Endothelial cell of umbilical vein (primary cell): ENCODE results near the gene CBLB. TPM values are rescaled to one million over a fixed set of nuclear protein-coding genes. Genes with fewer than 3 reads are reported as not detected.

Experiments used
- BruUV-seq: library from RNA; stranded (reverse); fragments of 400-500 nt; replicated peaks from 2 replicates; lab custom pipeline; 2021; lab: Mats Ljungman, UMichigan
- CTCF ChIA-PET: fragments of 300-600, 350-600 bp; sonication (Branson Sonifier 250); formaldehyde crosslinking; loops from one replicate; lab custom pipeline; 2021; ENCODE audit warnings: antibody characterized with exemption, inconsistent platforms; lab: Charles Lee
- POLR2A ChIA-PET: fragments of 300-600, 350-600 bp; sonication (Branson Sonifier 250); formaldehyde crosslinking; loops from one replicate; lab custom pipeline; 2021; ENCODE audit warnings: antibody characterized with exemption, inconsistent platforms; lab: Charles Lee
- DNase-seq: peaks from one replicate; pipeline ENCODE4 v3.0.0-alpha.2; 2011; ENCODE audit warnings: low read depth, low spot score
- FAIRE-seq: peaks from 2 replicates; lab custom pipeline; 2011; peaks lifted over from hg19 to GRCh38; lab: Jason Lieb, UNC
- H2AFZ ChIP-seq: 2 replicates; pipeline ENCODE4 v1.6.0; 2012; ENCODE audit warnings: low read depth, low read length, control low read depth, inconsistent platforms
- H3K27ac ChIP-seq: 2 replicates; pipeline ENCODE4 v1.5.1; 2011; ENCODE audit warnings: low read depth, mild to moderate bottlenecking, control low read depth, low read length, moderate library complexity; ENCODE audit not compliant: insufficient read depth
- H3K27me3 ChIP-seq, 2 experiments: 2 replicates each; pipeline versions ENCODE4 v1.6.0 to v1.6.1; 2011; ENCODE audit warnings: low read length in 2 of 2, mixed read lengths in 1 of 2; ENCODE audit not compliant: control insufficient read depth in 2 of 2, insufficient read depth in 2 of 2
- H3K36me3 ChIP-seq, 2 experiments: 2 replicates in 1 of 2; 3 replicates in 1 of 2; pipeline ENCODE4 v1.5.1; 2011; ENCODE audit warnings: low read length in 2 of 2, mild to moderate bottlenecking in 1 of 2, moderate library complexity in 1 of 2; ENCODE audit not compliant: control insufficient read depth in 2 of 2, insufficient read depth in 2 of 2; ENCODE audit errors: extremely low read depth in 1 of 2
- H3K4me1 ChIP-seq: 3 replicates; pipeline ENCODE4 v1.5.1; 2011; ENCODE audit warnings: mild to moderate bottlenecking, low read length; ENCODE audit not compliant: control insufficient read depth, insufficient read depth; ENCODE audit errors: extremely low read depth
- H3K4me2 ChIP-seq: 2 replicates; pipeline ENCODE4 v1.6.1; 2011; ENCODE audit warnings: low read length, control low read depth, mixed read lengths; ENCODE audit not compliant: insufficient read depth
- H3K4me3 ChIP-seq, 3 experiments: fragments of 200-600 bp in 1 of 3; sonication (generic), shearing (Covaris generic) in 1 of 3; replicated peaks in 1 of 3; 2 replicates each; pipeline ENCODE4 v1.5.1; 2011 to 2016; ENCODE audit warnings: control low read depth in 3 of 3, low read length in 3 of 3, mild to moderate bottlenecking in 2 of 3, inconsistent platforms in 1 of 3, low read depth in 1 of 3, moderate library complexity in 1 of 3; ENCODE audit not compliant: insufficient read depth in 1 of 3
- H3K79me2 ChIP-seq: 2 replicates; pipeline ENCODE4 v1.6.0; 2012; ENCODE audit warnings: low read length, inconsistent platforms; ENCODE audit not compliant: control insufficient read depth, insufficient read depth
- H3K9ac ChIP-seq: replicated peaks from 2 replicates; pipeline ENCODE3; 2011; ENCODE audit warnings: low read length, control low read depth; ENCODE audit not compliant: insufficient read depth; ENCODE audit errors: extremely low read depth
- H3K9me1 ChIP-seq: replicated peaks from 3 replicates; pipeline ENCODE4 v1.6.0; 2011; ENCODE audit warnings: mild to moderate bottlenecking, low read length; ENCODE audit not compliant: control insufficient read depth, insufficient read depth; ENCODE audit errors: extremely low read depth
- H3K9me3 ChIP-seq: replicated peaks from 2 replicates; pipeline ENCODE4 v1.5.1; 2012; ENCODE audit warnings: low read length, inconsistent platforms; ENCODE audit not compliant: control insufficient read depth, insufficient read depth
- H4K20me1 ChIP-seq: replicated peaks from 2 replicates; pipeline ENCODE3; 2011; ENCODE audit warnings: mild to moderate bottlenecking, low read length; ENCODE audit not compliant: control insufficient read depth, insufficient read depth; ENCODE audit errors: extremely low read depth
- EZH2 ChIP-seq: IDR thresholded peaks from 2 replicates; pipeline ENCODE4 v1.6.1; 2012; ENCODE audit warnings: borderline replicate concordance, low read depth, mild to moderate bottlenecking, moderate library complexity, low read length, inconsistent platforms; ENCODE audit not compliant: severe bottlenecking
- FOS ChIP-seq: IDR thresholded peaks from 2 replicates; pipeline ENCODE4 v1.6.1; 2011; ENCODE audit warnings: mild to moderate bottlenecking, low read length, moderate library complexity, borderline replicate concordance; ENCODE audit not compliant: insufficient read depth
- GATA2 ChIP-seq: IDR thresholded peaks from 2 replicates; pipeline ENCODE4 v1.7.0; 2011; ENCODE audit warnings: low read depth, mild to moderate bottlenecking, moderate library complexity, mixed read lengths, low read length; ENCODE audit not compliant: insufficient read length, insufficient read depth
- JUN ChIP-seq: IDR thresholded peaks from 2 replicates; pipeline ENCODE4 v1.6.1; 2011; ENCODE audit warnings: borderline replicate concordance, low read depth; ENCODE audit not compliant: insufficient read length, insufficient read depth
- MYC ChIP-seq: IDR thresholded peaks from one replicate; pipeline ENCODE4 v1.6.1; 2011; ENCODE audit warnings: mild to moderate bottlenecking, low read depth, low read length
- POLR2A ChIP-seq: IDR thresholded peaks from 2 replicates; pipeline ENCODE4 v1.6.1; 2012; ENCODE audit warnings: low read depth, mild to moderate bottlenecking, control low read depth, low read length
- POLR2AphosphoS5 ChIP-seq: IDR thresholded peaks from 2 replicates; pipeline ENCODE4 v1.6.1; 2012; ENCODE audit warnings: low read depth, mild to moderate bottlenecking, control low read depth, low read length, moderate library complexity; ENCODE audit not compliant: insufficient read depth
- dilution Hi-C: fragments of 300-500 bp; cut with MboI; formaldehyde crosslinking; loops from one replicate; pipeline ENCODE4 v1.15.0; 2019; ENCODE audit warnings: low sequenced_read_pairs; ENCODE audit not compliant: extremely low pct_ligation_motif_present
- intact Hi-C: fragments of 100-400 bp; cut with micrococcal nuclease; formaldehyde crosslinking; loops from one replicate; pipeline ENCODE4 v1.10.0; 2022
- polyA plus RNA-seq, 4 experiments: library from polyadenylated mRNA; depleted of rRNA in 3 of 4; stranded (reverse) in 3 of 4; unstranded in 1 of 4; fragments of >200 nt; gene quantifications; 2 replicates each; pipeline versions ENCODE4 v1.2.1 to v1.2.3, GENCODE V29; 2011 to 2012; ENCODE audit warnings: missing spikeins in 1 of 4
- total RNA-seq: library from RNA; stranded (reverse); gene quantifications from 2 replicates; pipeline ENCODE4 v1.2.3, GENCODE V29; 2021
- TF ChIP-seq, protein P1 (sequence below), 2 donors: IDR thresholded peaks; 1 replicate in 1 of 2; 2 replicates in 1 of 2; pipeline ENCODE4 v1.5.1; 2011; ENCODE audit warnings: low read length in 2 of 2, mild to moderate bottlenecking in 2 of 2, moderate library complexity in 2 of 2, control low read depth in 1 of 2, inconsistent platforms in 1 of 2, low read depth in 1 of 2; ENCODE audit not compliant: insufficient read depth in 1 of 2; ENCODE audit errors: extremely low read depth in 1 of 2
- TF ChIP-seq, protein P2 (sequence below): IDR thresholded peaks from 2 replicates; pipeline ENCODE4 v1.6.1; 2011; ENCODE audit not compliant: insufficient read depth, insufficient read length

Gene CBLB
- total and polyA plus RNA-seq, 2 donors (not counting 3 experiments of a cell fraction or from before 2014, with no cell fraction given), result 17.8 to 39.6 TPM

DNA sequence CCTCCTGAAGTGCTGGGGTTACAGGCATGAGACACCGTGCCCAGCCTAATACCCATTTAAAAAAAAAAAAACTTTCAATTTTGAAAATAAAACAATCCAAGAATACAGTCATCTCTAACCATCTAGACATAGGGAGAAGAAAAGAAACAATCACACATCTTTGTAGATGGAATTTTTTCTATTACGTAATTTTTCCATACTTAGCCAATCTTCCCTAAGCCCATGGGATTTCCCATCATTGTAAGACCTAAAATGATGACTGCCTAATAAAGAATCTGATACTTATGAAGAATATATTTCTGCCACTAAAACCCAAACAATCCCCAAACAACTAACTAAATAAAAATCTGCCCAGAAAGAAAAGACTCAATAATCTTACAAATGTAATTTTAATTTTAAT lies 88.7 kb downstream of the CBLB start:
- DNase-seq, result no peak
- H3K79me2 ChIP-seq, result no peaks in the 10 kb centered on the region

DNA sequence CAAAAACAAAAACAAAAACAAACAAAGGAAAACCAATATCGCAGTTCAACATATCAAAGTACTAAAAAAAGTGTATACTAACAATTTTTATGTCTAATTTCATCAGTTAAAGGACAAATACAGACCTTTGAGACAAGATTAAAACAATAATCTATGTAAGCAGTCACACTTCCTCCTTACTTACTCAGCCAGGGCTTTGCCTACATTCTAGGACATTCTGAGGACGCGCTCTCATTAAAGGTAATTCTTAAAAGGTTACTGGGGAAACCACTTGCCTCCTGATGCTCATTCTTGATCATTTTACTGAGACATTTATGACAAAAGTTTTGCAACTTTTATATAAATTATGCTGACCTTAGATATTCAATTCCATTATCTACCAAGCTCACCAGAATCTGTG lies 93.4 kb downstream of the CBLB start:
- Histone ChIP-seq H3K79me2 (peaks cover 1% of the 10 kb centered on the region), H3K27ac (no peak overlapping the region), H3K4me2 (no peak overlapping the region), H3K36me3 (no peaks in the 10 kb centered on the region), H3K9me3 (no peaks in the 10 kb centered on the region), H3K9ac (no peak overlapping the region), H3K9me1 (no peaks in the 10 kb centered on the region), H3K4me3 (no peak overlapping the region), H3K4me1 (no peaks in the 10 kb centered on the region), H3K27me3 (no peaks in the 10 kb centered on the region), H4K20me1 (peaks cover 2% of the 10 kb centered on the region), H2AFZ (no peak overlapping the region)
- BruUV-seq, result no TSS peak
- intact Hi-C loops, result no loop called here
- dilution Hi-C loops, result no loop called here
- DNase-seq (no peak), FAIRE-seq (no peak)
- ChIA-PET CTCF (no interaction called here), POLR2A (no interaction called here)
- TF ChIP-seq EZH2 (no peak), MYC (no peak), POLR2AphosphoS5 (no peak), POLR2A (no peak), GATA2 (no peak), JUN (no peak)
- TF ChIP-seq, protein P1, sequence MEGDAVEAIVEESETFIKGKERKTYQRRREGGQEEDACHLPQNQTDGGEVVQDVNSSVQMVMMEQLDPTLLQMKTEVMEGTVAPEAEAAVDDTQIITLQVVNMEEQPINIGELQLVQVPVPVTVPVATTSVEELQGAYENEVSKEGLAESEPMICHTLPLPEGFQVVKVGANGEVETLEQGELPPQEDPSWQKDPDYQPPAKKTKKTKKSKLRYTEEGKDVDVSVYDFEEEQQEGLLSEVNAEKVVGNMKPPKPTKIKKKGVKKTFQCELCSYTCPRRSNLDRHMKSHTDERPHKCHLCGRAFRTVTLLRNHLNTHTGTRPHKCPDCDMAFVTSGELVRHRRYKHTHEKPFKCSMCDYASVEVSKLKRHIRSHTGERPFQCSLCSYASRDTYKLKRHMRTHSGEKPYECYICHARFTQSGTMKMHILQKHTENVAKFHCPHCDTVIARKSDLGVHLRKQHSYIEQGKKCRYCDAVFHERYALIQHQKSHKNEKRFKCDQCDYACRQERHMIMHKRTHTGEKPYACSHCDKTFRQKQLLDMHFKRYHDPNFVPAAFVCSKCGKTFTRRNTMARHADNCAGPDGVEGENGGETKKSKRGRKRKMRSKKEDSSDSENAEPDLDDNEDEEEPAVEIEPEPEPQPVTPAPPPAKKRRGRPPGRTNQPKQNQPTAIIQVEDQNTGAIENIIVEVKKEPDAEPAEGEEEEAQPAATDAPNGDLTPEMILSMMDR (IDR thresholded peaks at IDR 0.05; ENCODE audit: extremely low read depth in 1 of 2, insufficient read depth in 1 of 2, low read depth in 1 of 2, low read length in 2 of 2), result no peak
- TF ChIP-seq, protein P2, sequence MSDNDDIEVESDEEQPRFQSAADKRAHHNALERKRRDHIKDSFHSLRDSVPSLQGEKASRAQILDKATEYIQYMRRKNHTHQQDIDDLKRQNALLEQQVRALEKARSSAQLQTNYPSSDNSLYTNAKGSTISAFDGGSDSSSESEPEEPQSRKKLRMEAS, result no peak

More for the DNA sequence above, 88.7 kb downstream of the CBLB start:
- TF ChIP-seq, protein P1 (IDR thresholded peaks at IDR 0.05; ENCODE audit: extremely low read depth in 1 of 2, insufficient read depth in 1 of 2, low read depth in 1 of 2, low read length in 2 of 2), result no peak
- no peak for TF ChIP-seq JUN
- TF ChIP-seq FOS, result no peak
- TF ChIP-seq POLR2AphosphoS5, result no peak
- TF ChIP-seq GATA2, result no peak
- H3K27me3 ChIP-seq, result no peaks in the 10 kb centered on the region
- H3K36me3 ChIP-seq, result no peaks in the 10 kb centered on the region
- no peaks in the 10 kb centered on the region for H3K4me1 ChIP-seq
- intact Hi-C loops (no loop called here), dilution Hi-C loops (no loop called here)
- no peak overlapping the region for H2AFZ ChIP-seq
- CTCF ChIA-PET, result no interaction called here
- FAIRE-seq, result no peak
- no peaks in the 10 kb centered on the region for H3K9me1 ChIP-seq
- no peaks in the 10 kb centered on the region for H4K20me1 ChIP-seq
- no peak overlapping the region for H3K27ac ChIP-seq
- no TSS peak for BruUV-seq
- H3K4me3 ChIP-seq, result no peak overlapping the region
- H3K4me2 ChIP-seq, result no peak overlapping the region
- POLR2A ChIA-PET, result no interaction called here
- no peaks in the 10 kb centered on the region for H3K9me3 ChIP-seq
- no peak overlapping the region for H3K9ac ChIP-seq
